Progenitor cell of endocrine pancreas (in vitro differentiated cells): ENCODE results near the gene WT1. TPM values are rescaled to one million over a fixed set of nuclear protein-coding genes. Genes with fewer than 3 reads are reported as not detected.

Experiments
- DNase-seq: peaks from one replicate; pipeline ENCODE4 v3.0.0; 2021; ENCODE audit warnings: low spot score; ENCODE audit not compliant: unreplicated experiment
- H3K27ac Mint-ChIP-seq: 2 replicates; pipeline ENCODE4 v1.8.0; 2021; ENCODE audit warnings: mild to moderate bottlenecking, moderate library complexity, mixed read lengths
- H3K27me3 Mint-ChIP-seq: 2 replicates; pipeline ENCODE4 v1.8.0; 2021; ENCODE audit warnings: mixed read lengths
- H3K36me3 Mint-ChIP-seq: 2 replicates; pipeline ENCODE4 v1.8.0; 2022; ENCODE audit warnings: mixed read lengths; ENCODE audit not compliant: insufficient read depth
- H3K4me1 Mint-ChIP-seq: 2 replicates; pipeline ENCODE4 v1.8.0; 2021; ENCODE audit warnings: low read depth, mixed read lengths
- H3K4me3 Mint-ChIP-seq: 2 replicates; pipeline ENCODE4 v1.8.0; 2021; ENCODE audit warnings: low read depth, mild to moderate bottlenecking, moderate library complexity, mixed read lengths
- H3K9me3 Mint-ChIP-seq: 2 replicates; pipeline ENCODE4 v1.8.0; 2021; ENCODE audit warnings: low read depth, mixed read lengths
- total RNA-seq: library from RNA; stranded (reverse); gene quantifications from 2 replicates; pipeline ENCODE4 v1.2.1, GENCODE V29; 2021
- TF ChIP-seq, protein P1 (sequence below): fragments of 200-600 bp; sonication (generic); IDR thresholded peaks from one replicate; pipeline ENCODE4 v1.5.0; 2021; ENCODE audit warnings: antibody characterized with exemption, mild to moderate bottlenecking; ENCODE audit not compliant: unreplicated experiment

The WT1 gene
- total RNA-seq, 1 donor from 2014 or later, result not detected

DNA sequence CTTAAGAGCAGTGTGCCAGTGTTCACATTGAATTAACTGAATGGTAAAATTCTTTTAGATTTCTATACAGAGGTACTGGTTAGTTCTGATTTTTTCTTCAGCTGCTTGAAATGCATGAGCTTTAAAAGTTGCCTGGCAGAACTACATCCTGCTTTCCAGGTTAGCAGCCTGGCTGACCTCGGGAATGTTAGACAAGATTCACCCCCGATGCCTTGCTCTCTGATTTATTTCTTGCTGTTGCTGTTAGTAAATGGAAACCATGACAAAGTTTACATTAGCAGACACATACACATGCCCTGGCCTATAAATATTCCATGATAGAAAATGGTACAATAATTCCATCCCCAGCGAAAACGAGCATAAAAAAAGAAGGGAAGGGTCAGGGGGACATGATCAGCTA is 47.0 kb downstream of the WT1 start:
- TF ChIP-seq, protein P1, sequence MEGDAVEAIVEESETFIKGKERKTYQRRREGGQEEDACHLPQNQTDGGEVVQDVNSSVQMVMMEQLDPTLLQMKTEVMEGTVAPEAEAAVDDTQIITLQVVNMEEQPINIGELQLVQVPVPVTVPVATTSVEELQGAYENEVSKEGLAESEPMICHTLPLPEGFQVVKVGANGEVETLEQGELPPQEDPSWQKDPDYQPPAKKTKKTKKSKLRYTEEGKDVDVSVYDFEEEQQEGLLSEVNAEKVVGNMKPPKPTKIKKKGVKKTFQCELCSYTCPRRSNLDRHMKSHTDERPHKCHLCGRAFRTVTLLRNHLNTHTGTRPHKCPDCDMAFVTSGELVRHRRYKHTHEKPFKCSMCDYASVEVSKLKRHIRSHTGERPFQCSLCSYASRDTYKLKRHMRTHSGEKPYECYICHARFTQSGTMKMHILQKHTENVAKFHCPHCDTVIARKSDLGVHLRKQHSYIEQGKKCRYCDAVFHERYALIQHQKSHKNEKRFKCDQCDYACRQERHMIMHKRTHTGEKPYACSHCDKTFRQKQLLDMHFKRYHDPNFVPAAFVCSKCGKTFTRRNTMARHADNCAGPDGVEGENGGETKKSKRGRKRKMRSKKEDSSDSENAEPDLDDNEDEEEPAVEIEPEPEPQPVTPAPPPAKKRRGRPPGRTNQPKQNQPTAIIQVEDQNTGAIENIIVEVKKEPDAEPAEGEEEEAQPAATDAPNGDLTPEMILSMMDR, result no peak
- Mint-ChIP-seq H3K4me1 (no peaks in the 10 kb centered on the region), H3K4me3 (no peak overlapping the region), H3K9me3 (no peaks in the 10 kb centered on the region), H3K27me3 (peaks cover 53% of the 10 kb centered on the region), H3K36me3 (no peaks in the 10 kb centered on the region), H3K27ac (no peak overlapping the region)
- DNase-seq, result no peak

DNA sequence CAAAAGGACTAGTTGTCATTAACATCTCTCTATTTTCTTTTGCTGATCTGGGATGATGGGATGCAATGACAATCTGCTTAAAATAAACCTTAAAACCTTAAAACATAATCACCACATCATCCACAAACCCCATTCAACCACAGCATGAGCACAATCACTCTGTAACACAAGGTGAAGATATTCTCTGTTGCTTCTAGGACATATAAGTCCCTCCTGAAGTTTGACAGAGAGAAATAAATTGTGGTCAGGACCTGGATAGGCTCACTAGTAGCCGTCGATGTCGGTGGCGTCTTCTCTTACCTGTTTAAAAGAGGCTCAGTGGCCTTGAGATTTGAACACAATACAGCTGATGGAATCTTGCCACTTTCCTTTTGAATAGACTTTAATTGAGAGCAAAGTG is 47.9 kb downstream of the WT1 start:
- Mint-ChIP-seq H3K9me3 (no peaks in the 10 kb centered on the region), H3K27ac (no peak overlapping the region), H3K4me1 (no peaks in the 10 kb centered on the region), H3K27me3 (peaks cover 57% of the 10 kb centered on the region), H3K4me3 (no peak overlapping the region), H3K36me3 (no peaks in the 10 kb centered on the region)
- DNase-seq, result no peak
- TF ChIP-seq, protein P1, result no peak

DNA sequence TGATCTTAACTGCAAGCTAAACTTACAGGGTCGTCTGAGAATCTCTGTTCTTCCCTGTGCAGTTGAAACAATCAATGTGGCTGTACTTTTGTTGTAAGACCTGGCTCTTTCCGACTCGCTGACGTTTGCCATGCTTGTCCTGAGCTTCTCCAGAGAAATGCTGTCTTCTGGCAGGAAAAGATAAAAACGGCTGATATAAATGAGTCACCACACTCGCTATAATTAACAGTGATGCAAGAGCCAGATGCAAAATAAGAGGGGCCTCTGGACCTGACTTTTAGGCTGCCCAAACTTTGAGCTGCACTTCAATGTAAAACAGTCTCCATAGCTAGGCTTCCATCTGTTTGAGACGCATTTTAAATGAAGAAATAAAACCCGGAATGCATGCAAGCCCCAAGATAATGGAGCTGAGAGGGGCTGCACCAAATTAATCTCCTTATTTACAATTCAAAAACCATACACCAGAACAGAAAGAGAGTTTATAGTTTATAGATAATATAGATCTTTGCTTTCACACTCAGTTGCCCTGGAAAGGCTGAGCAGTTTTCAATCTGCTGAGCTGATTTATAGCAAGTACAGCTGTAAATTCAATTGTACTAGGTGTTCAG is 48.5 kb downstream of the WT1 start:
- H3K27me3 Mint-ChIP-seq, result peaks cover 56% of the 10 kb centered on the region
- H3K4me1 Mint-ChIP-seq, result no peaks in the 10 kb centered on the region
- no peaks in the 10 kb centered on the region for H3K36me3 Mint-ChIP-seq

DNA sequence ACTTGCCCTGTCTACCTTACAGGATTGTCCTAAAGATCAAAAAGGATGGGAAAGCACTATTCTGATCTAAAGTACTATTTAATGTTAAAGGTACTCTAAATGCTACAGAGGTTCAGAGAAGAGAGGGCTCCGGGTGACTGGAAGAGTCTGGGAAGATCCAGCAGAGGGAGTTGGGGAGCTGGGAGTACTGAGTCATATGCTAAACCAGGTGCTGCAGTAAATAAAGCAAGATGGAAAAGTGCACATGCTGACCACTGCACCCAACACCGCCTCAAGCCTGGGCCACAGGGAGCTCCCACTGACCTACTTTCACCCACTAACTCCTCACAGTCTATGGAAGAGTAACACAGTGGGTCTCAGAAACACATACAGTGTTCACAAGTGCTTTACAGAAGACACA is 49.3 kb downstream of the WT1 start:
- Mint-ChIP-seq H3K27ac (no peak overlapping the region), H3K4me1 (no peaks in the 10 kb centered on the region), H3K9me3 (no peaks in the 10 kb centered on the region), H3K36me3 (no peaks in the 10 kb centered on the region), H3K27me3 (peaks cover 56% of the 10 kb centered on the region), H3K4me3 (no peak overlapping the region)
- TF ChIP-seq, protein P1, result peak; percentile 58
- DNase-seq, result no peak

More for the DNA sequence above, 48.5 kb downstream of the WT1 start:
- Mint-ChIP-seq H3K27ac (no peak overlapping the region), H3K9me3 (no peaks in the 10 kb centered on the region), H3K4me3 (no peak overlapping the region)
- DNase-seq, result no peak
- TF ChIP-seq, protein P1, result no peak

DNA sequence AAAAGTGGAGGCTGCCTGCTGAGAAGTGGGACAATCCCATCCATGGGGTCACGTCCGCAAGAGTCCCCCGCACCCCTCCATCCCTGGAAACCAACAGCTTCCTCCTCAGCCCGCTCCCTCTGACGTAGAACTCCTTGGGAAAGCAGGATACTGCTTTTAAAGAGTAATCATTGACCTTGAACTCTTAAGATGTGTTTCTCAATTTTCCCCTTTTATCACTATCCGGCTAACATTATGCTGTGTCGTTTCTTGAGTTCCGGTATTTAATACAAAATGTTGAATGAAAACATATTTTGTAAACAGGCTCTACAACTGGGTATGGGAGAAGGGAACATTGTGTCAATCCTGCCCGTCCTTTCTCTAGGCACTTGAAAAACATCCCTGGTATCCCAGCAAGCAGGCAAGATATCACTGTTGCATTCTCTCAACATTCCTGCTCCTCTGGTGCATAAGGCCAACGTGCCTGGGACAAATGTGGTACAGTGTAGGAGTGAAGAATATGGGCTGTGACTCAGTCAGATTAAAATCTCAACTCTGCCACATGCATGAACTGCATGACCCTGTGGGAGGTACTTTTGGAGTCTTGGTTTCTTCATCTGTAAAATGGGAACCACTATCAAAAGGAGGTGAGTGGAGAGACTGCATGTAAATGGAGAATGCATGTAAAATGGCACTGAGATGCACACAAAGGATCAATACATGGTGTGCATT is 52.8 kb downstream of the WT1 start:
- no peak for DNase-seq
- Mint-ChIP-seq H3K9me3 (peaks cover 4% of the 10 kb centered on the region), H3K4me1 (no peaks in the 10 kb centered on the region), H3K27ac (no peak overlapping the region), H3K27me3 (peaks cover 36% of the 10 kb centered on the region), H3K36me3 (no peaks in the 10 kb centered on the region), H3K4me3 (no peak overlapping the region)
- TF ChIP-seq, protein P1, result no peak
